BE2C (cell line): Measurements from ENCODE around the gene ZNF784.

Experiments used
- DNase-seq: peaks from one replicate; pipeline ENCODE4 v3.0.0-alpha.2; 2020
- H3K27me3 ChIP-seq: fragments of 250-450 bp; sonication (Bioruptor Pico); 2 replicates; pipeline ENCODE4 v1.5.1; 2020; ENCODE audit warnings: mild to moderate bottlenecking
- H3K36me3 ChIP-seq: fragments of 250-450 bp; sonication (Bioruptor Pico); 2 replicates; pipeline ENCODE4 v1.5.1; 2020; ENCODE audit warnings: mild to moderate bottlenecking
- H3K4me1 ChIP-seq: fragments of 250-450 bp; sonication (Bioruptor Pico); 2 replicates; pipeline ENCODE4 v1.5.1; 2020
- H3K4me3 ChIP-seq: 2 replicates; pipeline ENCODE4 v1.5.1; 2011; ENCODE audit warnings: low read depth, low read length
- H3K9me3 ChIP-seq: fragments of 250-450 bp; sonication (Bioruptor Pico); 2 replicates; pipeline ENCODE4 v1.5.1; 2020
- TF ChIP-seq, protein P1 (sequence below): IDR thresholded peaks from 2 replicates; pipeline ENCODE4 v1.5.1; 2012; ENCODE audit warnings: mild to moderate bottlenecking, low read depth, low read length

ZNF784 gene

DNA sequence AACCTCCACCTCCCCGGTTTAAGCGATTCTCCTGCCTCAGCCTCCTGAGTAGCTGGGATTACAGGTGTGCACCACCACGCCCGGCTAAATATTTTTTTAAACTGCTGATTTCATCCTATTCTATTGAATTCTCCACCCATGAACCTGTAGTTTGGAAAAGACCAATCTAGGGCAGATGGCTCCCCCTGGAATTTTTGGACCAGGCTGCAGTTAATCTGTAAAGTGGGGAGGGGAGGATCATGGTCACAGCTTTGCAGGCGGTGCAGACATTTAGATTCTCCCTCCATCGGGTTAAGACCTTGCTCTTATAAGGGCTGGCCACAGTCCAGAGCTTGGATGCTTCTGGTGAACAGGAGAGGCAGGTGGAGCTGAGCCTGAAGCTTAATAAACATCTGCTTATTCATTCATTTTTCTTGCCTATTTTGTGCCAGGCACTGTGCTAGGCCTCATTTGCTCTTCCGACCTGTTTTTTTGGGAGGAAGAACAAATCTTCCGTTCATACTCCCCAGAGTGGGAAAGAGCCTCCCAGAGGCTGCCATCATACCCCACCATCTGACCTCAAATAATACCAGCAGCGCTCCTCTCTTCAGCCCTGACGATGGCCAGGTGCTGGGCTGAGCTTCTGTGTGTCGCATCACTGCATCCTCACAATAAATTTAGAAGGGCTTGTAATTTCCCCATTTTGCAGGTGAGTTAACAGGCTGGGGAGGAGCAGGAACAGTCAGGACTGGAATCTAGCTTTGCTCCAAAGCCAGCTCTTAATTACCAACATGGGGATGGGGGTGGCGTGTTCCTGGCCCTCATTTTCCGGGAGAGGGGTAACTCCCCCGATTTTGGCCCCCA, 22.7 kb upstream of the ZNF784 start:
- Histone ChIP-seq H3K27me3 (no peaks in the 10 kb centered on the region), H3K4me3 (peak overlapping the region; percentile 77), H3K4me1 (peaks cover 4% of the 10 kb centered on the region), H3K36me3 (peaks cover 17% of the 10 kb centered on the region), H3K9me3 (no peaks in the 10 kb centered on the region)
- TF ChIP-seq, protein P1, sequence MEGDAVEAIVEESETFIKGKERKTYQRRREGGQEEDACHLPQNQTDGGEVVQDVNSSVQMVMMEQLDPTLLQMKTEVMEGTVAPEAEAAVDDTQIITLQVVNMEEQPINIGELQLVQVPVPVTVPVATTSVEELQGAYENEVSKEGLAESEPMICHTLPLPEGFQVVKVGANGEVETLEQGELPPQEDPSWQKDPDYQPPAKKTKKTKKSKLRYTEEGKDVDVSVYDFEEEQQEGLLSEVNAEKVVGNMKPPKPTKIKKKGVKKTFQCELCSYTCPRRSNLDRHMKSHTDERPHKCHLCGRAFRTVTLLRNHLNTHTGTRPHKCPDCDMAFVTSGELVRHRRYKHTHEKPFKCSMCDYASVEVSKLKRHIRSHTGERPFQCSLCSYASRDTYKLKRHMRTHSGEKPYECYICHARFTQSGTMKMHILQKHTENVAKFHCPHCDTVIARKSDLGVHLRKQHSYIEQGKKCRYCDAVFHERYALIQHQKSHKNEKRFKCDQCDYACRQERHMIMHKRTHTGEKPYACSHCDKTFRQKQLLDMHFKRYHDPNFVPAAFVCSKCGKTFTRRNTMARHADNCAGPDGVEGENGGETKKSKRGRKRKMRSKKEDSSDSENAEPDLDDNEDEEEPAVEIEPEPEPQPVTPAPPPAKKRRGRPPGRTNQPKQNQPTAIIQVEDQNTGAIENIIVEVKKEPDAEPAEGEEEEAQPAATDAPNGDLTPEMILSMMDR = no peak
- DNase-seq = no peak

DNA sequence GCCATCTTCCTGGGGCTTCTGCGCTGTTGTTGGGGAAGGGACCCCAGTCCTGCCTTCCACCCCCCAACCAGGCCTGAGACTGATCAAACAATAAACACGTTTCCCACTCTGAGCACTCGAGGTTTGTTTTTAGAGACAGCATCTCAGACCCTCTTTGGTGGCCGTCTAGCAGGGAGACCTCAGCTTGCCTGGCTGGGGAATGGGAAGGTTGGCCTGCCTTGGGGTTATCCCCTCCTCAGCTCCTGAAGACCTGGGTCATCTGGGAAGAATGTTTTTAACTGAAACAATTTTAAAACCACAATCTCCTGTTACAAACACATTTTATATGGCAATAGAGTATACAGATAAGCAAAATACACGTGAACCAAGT, 21.1 kb upstream of the ZNF784 start:
- Histone ChIP-seq H3K4me3 (no peak overlapping the region), H3K4me1 (peaks cover 4% of the 10 kb centered on the region), H3K27me3 (no peaks in the 10 kb centered on the region), H3K36me3 (peaks cover 17% of the 10 kb centered on the region), H3K9me3 (no peaks in the 10 kb centered on the region)
- no peak for DNase-seq
- TF ChIP-seq, protein P1 = no peak

DNA sequence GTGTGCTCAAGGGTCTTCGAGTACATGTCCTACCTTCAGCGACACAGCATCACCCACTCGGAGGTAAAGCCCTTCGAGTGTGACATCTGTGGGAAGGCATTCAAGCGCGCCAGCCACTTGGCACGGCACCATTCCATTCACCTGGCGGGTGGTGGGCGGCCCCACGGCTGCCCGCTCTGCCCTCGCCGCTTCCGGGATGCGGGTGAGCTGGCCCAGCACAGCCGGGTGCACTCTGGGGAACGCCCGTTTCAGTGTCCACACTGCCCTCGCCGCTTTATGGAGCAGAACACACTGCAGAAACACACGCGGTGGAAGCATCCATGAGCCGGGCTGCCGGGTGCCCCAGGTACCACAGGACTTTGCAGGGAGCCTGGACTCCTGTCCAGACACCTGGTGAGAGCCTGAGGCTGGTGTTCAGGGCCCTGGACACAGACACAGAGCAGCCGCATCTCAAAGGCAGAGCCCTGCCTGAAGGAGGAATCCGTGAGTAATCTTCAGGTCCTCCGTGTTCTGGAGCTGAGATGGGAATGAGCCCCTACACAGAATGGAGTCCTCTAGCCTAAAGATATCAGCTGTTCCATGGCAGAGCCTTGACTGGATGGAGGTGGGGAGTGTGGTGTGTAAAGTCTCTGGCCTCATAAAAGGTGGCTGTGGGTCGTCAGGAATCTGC, 20.6 kb upstream of the ZNF784 start:
- Histone ChIP-seq H3K36me3 (peaks cover 17% of the 10 kb centered on the region), H3K27me3 (no peaks in the 10 kb centered on the region), H3K4me1 (peaks cover 9% of the 10 kb centered on the region), H3K4me3 (peak overlapping the region; percentile 90), H3K9me3 (no peaks in the 10 kb centered on the region)
- TF ChIP-seq, protein P1 = no peak
- no peak for DNase-seq

DNA sequence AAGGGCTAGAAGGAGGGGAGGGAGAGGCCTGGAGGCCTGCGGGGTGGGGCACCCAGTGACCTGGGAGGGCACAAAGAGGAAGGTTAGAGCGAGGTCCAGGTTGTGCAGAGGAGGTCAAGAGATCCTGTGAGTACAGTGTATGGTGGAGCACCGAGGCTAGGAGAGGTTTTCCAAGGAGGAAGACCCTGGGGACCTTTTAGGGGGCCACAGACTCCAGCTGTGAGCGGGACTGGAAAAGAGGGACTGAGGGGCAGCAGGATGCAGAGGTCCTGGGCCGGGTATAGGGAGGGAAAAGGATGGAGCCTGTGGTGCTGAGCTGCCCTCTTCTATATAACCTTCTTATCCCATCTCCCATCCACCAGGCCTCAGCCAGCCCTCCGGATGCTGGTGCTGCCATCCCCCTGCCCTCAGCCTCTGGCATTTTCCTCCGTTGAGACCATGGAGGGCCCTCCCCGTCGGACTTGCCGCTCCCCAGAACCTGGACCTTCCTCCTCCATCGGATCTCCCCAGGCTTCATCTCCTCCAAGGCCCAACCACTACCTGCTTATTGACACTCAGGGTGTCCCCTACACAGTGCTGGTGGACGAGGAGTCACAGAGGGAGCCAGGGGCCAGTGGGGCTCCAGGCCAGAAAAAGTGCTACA, 19.9 kb upstream of the ZNF784 start:
- peaks cover 9% of the 10 kb centered on the region for H3K4me1 ChIP-seq
- H3K27me3 ChIP-seq = no peaks in the 10 kb centered on the region
- no peaks in the 10 kb centered on the region for H3K9me3 ChIP-seq

DNA sequence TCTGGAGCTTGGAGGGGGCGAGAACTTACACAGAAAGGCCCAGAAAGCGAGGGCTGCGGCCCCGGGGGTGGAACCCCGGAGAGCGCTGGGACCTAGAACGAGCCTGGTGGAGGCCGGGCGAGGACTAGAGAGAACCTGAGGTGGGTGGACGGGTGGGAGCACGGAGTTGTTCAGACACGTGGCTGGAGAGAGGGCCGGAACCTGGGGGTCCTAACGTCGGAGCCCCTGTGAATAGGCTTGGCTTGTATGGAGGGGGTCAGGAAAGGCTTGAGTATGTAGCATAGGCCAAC, 19.5 kb upstream of the ZNF784 start:
- no peaks in the 10 kb centered on the region for H3K9me3 ChIP-seq
- peaks cover 17% of the 10 kb centered on the region for H3K36me3 ChIP-seq
- peak overlapping the region; percentile 90 for H3K4me3 ChIP-seq
- TF ChIP-seq, protein P1 = no peak
- H3K4me1 ChIP-seq = peaks cover 9% of the 10 kb centered on the region
- no peaks in the 10 kb centered on the region for H3K27me3 ChIP-seq
- DNase-seq = no peak

More for the DNA sequence above, 19.9 kb upstream of the ZNF784 start:
- Histone ChIP-seq H3K4me3 (peak overlapping the region; percentile 90), H3K36me3 (peaks cover 17% of the 10 kb centered on the region)
- no peak for DNase-seq
- TF ChIP-seq, protein P1 = no peak
